Measurements from ENCODE around the gene ACSBG1. TPM values are rescaled to one million over a fixed set of nuclear protein-coding genes. Genes with fewer than 3 reads are reported as not detected.
A peak's percentile ranks its signal among the peaks of the same experiment; 100 is the strongest.

Gene ACSBG1
- total and polyA plus RNA-seq, 12 donors, result 1.9 to 42.3 (median 5.6) TPM

- peak in 1 of 7 donors; percentile 22 for DNase-seq
- H3K36me3 ChIP-seq (replicated peaks in 1 of 2), result peaks cover 0 to 61% of the 10 kb centered on the region in 2 donors
- WGBS, 4 donors, result 80 to 84% (median 83%) methylated on average over 17 of the region's 17 CpGs
- H3K4me1 ChIP-seq (replicated peaks in 1 of 2), result peaks cover 5 to 18% of the 10 kb centered on the region in 2 donors
- no peak overlapping the region for H3K4me3 ChIP-seq
- H3K27ac ChIP-seq, result peak overlapping the region in 1 of 5 donors; percentile 67
- intact Hi-C loops (cut with DNase I), result loop anchor here in 1 of 2 donors (10.0 kb wide), 1 partner anchor 64 kb away; the partner anchor contains the start of gene ACSBG1
- TF ChIP-seq CTCF (IDR thresholded peaks at IDR 0.05) (no peak), POLR2A (IDR thresholded peaks at IDR 0.05) (no peak)
- no peaks in the 10 kb centered on the region for H3K27me3 ChIP-seq
- H3K9me3 ChIP-seq (replicated peaks in 1 of 3), result no peaks in the 10 kb centered on the region
Measured at GRCh38 chr15:78170848-78171773, 63.3 kb downstream of the ACSBG1 start.

GRCh38 chr15:78168608-78169007, 65.8 kb downstream of the ACSBG1 start:
- H3K4me3 ChIP-seq, result no peak overlapping the region
- no peak overlapping the region for H3K27ac ChIP-seq
- H3K9me3 ChIP-seq (replicated peaks in 1 of 3), result no peaks in the 10 kb centered on the region
- no peak for TF ChIP-seq POLR2A (IDR thresholded peaks at IDR 0.05)
- TF ChIP-seq CTCF (IDR thresholded peaks at IDR 0.05), result no peak
- peak in 1 of 7 donors; percentile 16 for DNase-seq
- intact Hi-C loops (cut with DNase I), result no loop called here
- peaks cover 5 to 18% of the 10 kb centered on the region in 2 donors for H3K4me1 ChIP-seq (replicated peaks in 1 of 2)
- H3K36me3 ChIP-seq (replicated peaks in 1 of 2), result peaks cover 0 to 86% of the 10 kb centered on the region in 2 donors
- 79 to 88% (median 82%) methylated on average over 5 of the region's 5 CpGs for WGBS, 4 donors
- no peaks in the 10 kb centered on the region for H3K27me3 ChIP-seq

- 88 to 90% (median 89%) methylated on average over 10 of the region's 10 CpGs for WGBS, 4 donors
- Histone ChIP-seq H3K4me3 (no peak overlapping the region), H3K36me3 (replicated peaks in 1 of 2) (peaks cover 0 to 98% of the 10 kb centered on the region in 2 donors), H3K9me3 (replicated peaks in 1 of 3) (no peaks in the 10 kb centered on the region), H3K27me3 (no peaks in the 10 kb centered on the region), H3K27ac (no peak overlapping the region), H3K4me1 (replicated peaks in 1 of 2) (peaks cover 0 to 9% of the 10 kb centered on the region in 2 donors)
- no peak for DNase-seq
- intact Hi-C loops (cut with DNase I), result no loop called here
- no peak for TF ChIP-seq CTCF (IDR thresholded peaks at IDR 0.05)
- TF ChIP-seq POLR2A (IDR thresholded peaks at IDR 0.05), result no peak
Measured at GRCh38 chr15:78167227-78167888, 67.0 kb downstream of the ACSBG1 start.

- 86 to 92% (median 89%) methylated on average over 2 of the region's 2 CpGs for WGBS, 4 donors
- Histone ChIP-seq H3K9me3 (replicated peaks in 1 of 3) (no peaks in the 10 kb centered on the region), H3K27ac (no peak overlapping the region), H3K27me3 (no peaks in the 10 kb centered on the region), H3K36me3 (replicated peaks in 1 of 2) (peaks cover 0 to 100% of the 10 kb centered on the region in 2 donors), H3K4me3 (no peak overlapping the region), H3K4me1 (replicated peaks in 1 of 2) (no peaks in the 10 kb centered on the region)
- intact Hi-C loops (cut with DNase I), result no loop called here
- DNase-seq, result no peak
- TF ChIP-seq POLR2A (IDR thresholded peaks at IDR 0.05) (no peak), CTCF (IDR thresholded peaks at IDR 0.05) (no peak)
Measured at GRCh38 chr15:78164010-78164409, 70.4 kb downstream of the ACSBG1 start.
